Epithelial cell of proximal tubule (primary cell): Measurements from ENCODE around the gene RPA1. TPM values are rescaled to one million over a fixed set of nuclear protein-coding genes. Genes with fewer than 3 reads are reported as not detected.

ENCODE experiments used
- DNase-seq: peaks from one replicate; pipeline ENCODE4 v3.0.0-alpha.2; 2011; ENCODE audit warnings: low read depth
- H3K4me3 ChIP-seq: 2 replicates; pipeline ENCODE4 v1.5.1; 2011; ENCODE audit warnings: low read depth, mild to moderate bottlenecking, low read length
- total RNA-seq: library from RNA; depleted of rRNA; stranded (reverse); fragments of >200 nt; gene quantifications from 2 replicates; pipeline ENCODE4 v1.2.3, GENCODE V29; 2015
- TF ChIP-seq, protein P1 (sequence below): conservative IDR thresholded peaks from 2 replicates; pipeline ENCODE4 v1.5.1; 2012; ENCODE audit warnings: low read depth, mild to moderate bottlenecking, low read length

Gene RPA1
- total RNA-seq, 1 donor from 2014 or later = 28.5 TPM

- no peak overlapping the region for H3K4me3 ChIP-seq
- TF ChIP-seq, protein P1, sequence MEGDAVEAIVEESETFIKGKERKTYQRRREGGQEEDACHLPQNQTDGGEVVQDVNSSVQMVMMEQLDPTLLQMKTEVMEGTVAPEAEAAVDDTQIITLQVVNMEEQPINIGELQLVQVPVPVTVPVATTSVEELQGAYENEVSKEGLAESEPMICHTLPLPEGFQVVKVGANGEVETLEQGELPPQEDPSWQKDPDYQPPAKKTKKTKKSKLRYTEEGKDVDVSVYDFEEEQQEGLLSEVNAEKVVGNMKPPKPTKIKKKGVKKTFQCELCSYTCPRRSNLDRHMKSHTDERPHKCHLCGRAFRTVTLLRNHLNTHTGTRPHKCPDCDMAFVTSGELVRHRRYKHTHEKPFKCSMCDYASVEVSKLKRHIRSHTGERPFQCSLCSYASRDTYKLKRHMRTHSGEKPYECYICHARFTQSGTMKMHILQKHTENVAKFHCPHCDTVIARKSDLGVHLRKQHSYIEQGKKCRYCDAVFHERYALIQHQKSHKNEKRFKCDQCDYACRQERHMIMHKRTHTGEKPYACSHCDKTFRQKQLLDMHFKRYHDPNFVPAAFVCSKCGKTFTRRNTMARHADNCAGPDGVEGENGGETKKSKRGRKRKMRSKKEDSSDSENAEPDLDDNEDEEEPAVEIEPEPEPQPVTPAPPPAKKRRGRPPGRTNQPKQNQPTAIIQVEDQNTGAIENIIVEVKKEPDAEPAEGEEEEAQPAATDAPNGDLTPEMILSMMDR = no peak
- DNase-seq = no peak
Measured at GRCh38 chr17:1937461-1937860, 107.7 kb downstream of the RPA1 start.

- no peak for DNase-seq
- TF ChIP-seq, protein P1 = no peak
- no peak overlapping the region for H3K4me3 ChIP-seq
Measured at GRCh38 chr17:1939981-1940809, 110.4 kb downstream of the RPA1 start.

DNA sequence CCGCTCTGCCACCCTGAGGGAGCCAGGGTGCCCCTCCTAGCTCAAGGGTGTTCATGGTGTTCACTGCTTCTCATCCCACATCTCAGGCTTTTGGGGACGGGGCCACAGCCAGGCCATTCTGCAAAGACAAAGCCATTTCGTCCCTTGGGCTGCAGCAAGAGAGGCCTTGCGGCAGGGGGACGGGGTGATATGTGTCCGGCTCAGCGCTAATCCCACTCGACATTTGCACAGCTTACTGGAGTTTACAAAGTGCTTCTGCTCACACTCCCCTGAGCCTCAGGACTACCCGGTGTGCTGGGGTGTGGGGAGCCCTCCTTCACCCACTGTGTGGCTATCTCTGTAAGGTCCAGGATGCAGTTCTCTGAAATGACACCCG is 111.0 kb downstream of the RPA1 start:
- no peak overlapping the region for H3K4me3 ChIP-seq
- no peak for DNase-seq
- TF ChIP-seq, protein P1 = no peak

DNA sequence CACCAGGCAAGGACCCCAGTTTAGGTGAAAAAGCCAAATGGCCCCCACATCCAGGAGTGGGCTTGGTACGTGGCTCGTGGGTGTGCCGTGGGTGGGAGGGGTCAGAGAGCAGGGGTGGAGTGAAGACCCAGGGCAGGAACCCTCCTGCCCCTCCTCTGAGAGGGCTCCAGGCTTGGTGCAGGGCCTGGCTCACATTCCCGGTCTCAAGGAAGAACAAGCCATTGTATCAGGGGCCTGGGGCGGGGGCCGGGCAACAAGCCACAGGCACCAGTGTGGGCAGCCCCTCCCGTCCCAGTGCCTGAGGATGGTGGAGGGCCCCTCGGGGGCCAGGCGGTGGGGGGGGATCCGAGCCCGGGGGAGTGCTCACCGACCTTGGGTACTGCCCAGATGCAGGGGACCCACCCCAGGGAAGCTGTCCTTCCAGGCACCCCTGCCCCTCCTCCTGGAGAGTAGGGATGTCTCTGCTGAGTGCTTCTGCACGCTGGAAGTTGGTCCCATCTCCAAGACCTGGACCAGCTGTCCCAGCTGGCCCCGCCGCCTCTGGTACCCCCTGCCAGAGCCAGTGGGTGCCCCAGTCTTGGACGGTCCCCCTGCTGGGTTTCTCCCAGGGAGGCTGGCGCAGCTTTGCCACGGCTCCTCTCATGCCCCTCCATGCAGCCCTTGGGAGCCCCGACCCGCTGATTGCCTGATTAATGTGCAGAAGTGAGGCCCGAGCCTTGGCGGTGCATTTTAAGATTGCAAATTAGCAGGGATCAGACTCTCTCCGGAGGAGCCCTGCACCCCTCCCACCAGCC is 111.7 kb downstream of the RPA1 start:
- no peak for DNase-seq
- H3K4me3 ChIP-seq = no peak overlapping the region
- TF ChIP-seq, protein P1 = no peak

- TF ChIP-seq, protein P1 = no peak
- no peak overlapping the region for H3K4me3 ChIP-seq
- no peak for DNase-seq
Measured at GRCh38 chr17:1942066-1942365, 112.2 kb downstream of the RPA1 start.

GRCh38 chr17:1942666-1943435 is 113.0 kb downstream of the RPA1 start:
- TF ChIP-seq, protein P1 = no peak
- no peak overlapping the region for H3K4me3 ChIP-seq
- DNase-seq = no peak
